Activated CD4-positive, alpha-beta T cell treated with anti-CD3 and anti-CD28 coated beads, Interleukin-2, amount 10 ng/mL, durations not matched to agents 7 days and 5 days (primary cell): ENCODE data around the gene UQCRQ. TPM values are rescaled to one million over a fixed set of nuclear protein-coding genes. Genes with fewer than 3 reads are reported as not detected.
"Not testable (repeated sequence)": the region's sequence is repeated elsewhere in the genome, so short reads cannot be mapped to it uniquely, and the experiment has no call there.

ENCODE experiments used
- CTCF ChIA-PET: fragments of 350-600 bp; sonication (Branson Sonifier 250); formaldehyde crosslinking; loops from one replicate; lab custom pipeline; 2021; ENCODE audit warnings: antibody characterized with exemption; lab: Charles Lee
- POLR2A ChIA-PET: fragments of 350-600 bp; sonication (Branson Sonifier 250); formaldehyde crosslinking; loops from one replicate; lab custom pipeline; 2021; ENCODE audit warnings: antibody characterized with exemption; lab: Charles Lee
- DNase-seq: peaks from one replicate; pipeline ENCODE4 v3.0.0-alpha.2; 2020
- H3K27ac Mint-ChIP-seq: one replicate; pipeline ENCODE4 v1.8.0; 2021; ENCODE audit warnings: mild to moderate bottlenecking, moderate library complexity, mixed read lengths
- H3K27me3 Mint-ChIP-seq: one replicate; pipeline ENCODE4 v1.8.0; 2021; ENCODE audit warnings: mixed read lengths
- H3K36me3 Mint-ChIP-seq: one replicate; pipeline ENCODE4 v1.8.0; 2021; ENCODE audit warnings: low read depth, mixed read lengths
- H3K4me1 Mint-ChIP-seq: one replicate; pipeline ENCODE4 v1.8.0; 2021; ENCODE audit warnings: mixed read lengths
- H3K4me3 Mint-ChIP-seq: one replicate; pipeline ENCODE4 v1.8.0; 2021; ENCODE audit warnings: mild to moderate bottlenecking, moderate library complexity, mixed read lengths
- H3K9me3 Mint-ChIP-seq: one replicate; pipeline ENCODE4 v1.8.0; 2021; ENCODE audit warnings: mixed read lengths
- total RNA-seq, 2 experiments: library from RNA; stranded (reverse); gene quantifications; one replicate each; pipeline ENCODE4 v1.2.3, GENCODE V29; 2021

Gene UQCRQ
- total RNA-seq, 2 experiments from 2014 or later = 304 to 328 TPM

- H3K4me3 Mint-ChIP-seq = no peak overlapping the region
- ChIA-PET POLR2A (no interaction called here), CTCF (interaction anchor here (1.1 kb wide), 1 partner anchor 14 kb away, joined by 3 read pairs; no protein-coding TSS in a partner anchor)
- no peak for DNase-seq
- no peak overlapping the region for H3K27ac Mint-ChIP-seq
- no peaks in the 10 kb centered on the region for H3K27me3 Mint-ChIP-seq
- no peaks in the 10 kb centered on the region for H3K36me3 Mint-ChIP-seq
- no peaks in the 10 kb centered on the region for H3K4me1 Mint-ChIP-seq
- no peaks in the 10 kb centered on the region for H3K9me3 Mint-ChIP-seq
Measured at GRCh38 chr5:132838516-132839282, 27.7 kb upstream of the UQCRQ start.

- Mint-ChIP-seq H3K36me3 (no peaks in the 10 kb centered on the region), H3K9me3 (no peaks in the 10 kb centered on the region), H3K4me3 (no peak overlapping the region), H3K4me1 (no peaks in the 10 kb centered on the region), H3K27me3 (no peaks in the 10 kb centered on the region), H3K27ac (no peak overlapping the region)
- CTCF ChIA-PET = interaction anchor here (1.1 kb wide), 1 partner anchor 15 kb away, joined by 3 read pairs; no protein-coding TSS in a partner anchor
- POLR2A ChIA-PET = no interaction called here
- DNase-seq = no peak
Measured at GRCh38 chr5:132839426-132840301, 26.8 kb upstream of the UQCRQ start.

- CTCF ChIA-PET = no interaction called here
- POLR2A ChIA-PET = no interaction called here
- Mint-ChIP-seq H3K9me3 (no peaks in the 10 kb centered on the region), H3K4me3 (no peak overlapping the region), H3K4me1 (no peaks in the 10 kb centered on the region), H3K36me3 (no peaks in the 10 kb centered on the region), H3K27ac (no peak overlapping the region), H3K27me3 (no peaks in the 10 kb centered on the region)
- DNase-seq = no peak
Measured at GRCh38 chr5:132840313-132840712, 26.1 kb upstream of the UQCRQ start.

- CTCF ChIA-PET = no interaction called here
Measured at GRCh38 chr5:132840896-132841295, 25.5 kb upstream of the UQCRQ start.

GRCh38 chr5:132841305-132841704, 25.1 kb upstream of the UQCRQ start:
- no peaks in the 10 kb centered on the region for H3K9me3 Mint-ChIP-seq
- no peaks in the 10 kb centered on the region for H3K36me3 Mint-ChIP-seq
- H3K4me3 Mint-ChIP-seq = no peak overlapping the region
- no peak overlapping the region for H3K27ac Mint-ChIP-seq
- no peaks in the 10 kb centered on the region for H3K4me1 Mint-ChIP-seq
- DNase-seq = no peak
- CTCF ChIA-PET = no interaction called here
- POLR2A ChIA-PET = no interaction called here
- H3K27me3 Mint-ChIP-seq = no peaks in the 10 kb centered on the region

More at GRCh38 chr5:132840896-132841295, 25.5 kb upstream of the UQCRQ start:
- DNase-seq = no peak
- Mint-ChIP-seq H3K36me3 (no peaks in the 10 kb centered on the region), H3K27me3 (no peaks in the 10 kb centered on the region), H3K27ac (no peak overlapping the region), H3K4me3 (no peak overlapping the region), H3K9me3 (no peaks in the 10 kb centered on the region), H3K4me1 (no peaks in the 10 kb centered on the region)
- POLR2A ChIA-PET = no interaction called here

GRCh38 chr5:132848270-132848669, 18.2 kb upstream of the UQCRQ start:
- POLR2A ChIA-PET = no interaction called here
- CTCF ChIA-PET = no interaction called here

GRCh38 chr5:132849347-132849746, 17.1 kb upstream of the UQCRQ start:
- no peak overlapping the region for H3K4me3 Mint-ChIP-seq
- H3K27me3 Mint-ChIP-seq = no peaks in the 10 kb centered on the region
- no peaks in the 10 kb centered on the region for H3K36me3 Mint-ChIP-seq
- H3K27ac Mint-ChIP-seq = no peak overlapping the region
- peaks cover 4% of the 10 kb centered on the region for H3K4me1 Mint-ChIP-seq
- H3K9me3 Mint-ChIP-seq = no peaks in the 10 kb centered on the region
- DNase-seq = no peak
- ChIA-PET POLR2A (no interaction called here), CTCF (interaction anchor here (1.3 kb wide), 1 partner anchor 29 kb away, joined by 3 read pairs; no protein-coding TSS in a partner anchor)

More at GRCh38 chr5:132848270-132848669, 18.2 kb upstream of the UQCRQ start:
- H3K4me3 Mint-ChIP-seq = no peak overlapping the region
- no peak for DNase-seq
- H3K27ac Mint-ChIP-seq = no peak overlapping the region
- H3K27me3 Mint-ChIP-seq = no peaks in the 10 kb centered on the region
- no peaks in the 10 kb centered on the region for H3K36me3 Mint-ChIP-seq
- no peaks in the 10 kb centered on the region for H3K9me3 Mint-ChIP-seq
- H3K4me1 Mint-ChIP-seq = no peaks in the 10 kb centered on the region

GRCh38 chr5:132850066-132850465, 16.4 kb upstream of the UQCRQ start:
- Mint-ChIP-seq H3K36me3 (no peaks in the 10 kb centered on the region), H3K27me3 (no peaks in the 10 kb centered on the region)
- POLR2A ChIA-PET = no interaction called here

GRCh38 chr5:132853323-132853722, 13.1 kb upstream of the UQCRQ start:
- no peak overlapping the region for H3K27ac Mint-ChIP-seq
- no peaks in the 10 kb centered on the region for H3K36me3 Mint-ChIP-seq
- H3K4me3 Mint-ChIP-seq = no peak overlapping the region
- POLR2A ChIA-PET = no interaction called here
- CTCF ChIA-PET = interaction anchor here (1.0 to 3.7 kb wide), 4 partner anchors 12 to 23 kb away, joined by 3 to 24 read pairs (median 4); partner anchors contain the start of genes GDF9, SHROOM1 and UQCRQ
- H3K4me1 Mint-ChIP-seq = peaks cover 4% of the 10 kb centered on the region
- H3K27me3 Mint-ChIP-seq = peaks cover 4% of the 10 kb centered on the region
- no peaks in the 10 kb centered on the region for H3K9me3 Mint-ChIP-seq
- no peak for DNase-seq

More at GRCh38 chr5:132850066-132850465, 16.4 kb upstream of the UQCRQ start:
- Mint-ChIP-seq H3K9me3 (no peaks in the 10 kb centered on the region), H3K27ac (no peak overlapping the region), H3K4me1 (peaks cover 4% of the 10 kb centered on the region), H3K4me3 (no peak overlapping the region)
- CTCF ChIA-PET = no interaction called here
- no peak for DNase-seq

GRCh38 chr5:132853790-132854189, 12.7 kb upstream of the UQCRQ start:
- Mint-ChIP-seq H3K27ac (no peak overlapping the region), H3K9me3 (no peaks in the 10 kb centered on the region), H3K4me1 (peaks cover 4% of the 10 kb centered on the region), H3K27me3 (peaks cover 4% of the 10 kb centered on the region), H3K4me3 (no peak overlapping the region), H3K36me3 (no peaks in the 10 kb centered on the region)
- POLR2A ChIA-PET = no interaction called here
- DNase-seq = no peak
- CTCF ChIA-PET = interaction anchor here (1.0 to 3.7 kb wide), 4 partner anchors 11 to 24 kb away, joined by 3 to 24 read pairs (median 4); partner anchors contain the start of genes GDF9, SHROOM1 and UQCRQ

GRCh38 chr5:132854301-132854700, 12.1 kb upstream of the UQCRQ start:
- Mint-ChIP-seq H3K4me3 (no peak overlapping the region), H3K27me3 (peaks cover 4% of the 10 kb centered on the region), H3K36me3 (no peaks in the 10 kb centered on the region), H3K27ac (no peak overlapping the region), H3K9me3 (no peaks in the 10 kb centered on the region), H3K4me1 (peaks cover 4% of the 10 kb centered on the region)
- ChIA-PET POLR2A (no interaction called here), CTCF (interaction anchor here (1.0 to 3.7 kb wide), 5 partner anchors 9 to 24 kb away, joined by 3 to 24 read pairs (median 4); partner anchors contain the start of genes GDF9, SHROOM1 and UQCRQ)
- no peak for DNase-seq

GRCh38 chr5:132854992-132855391, 11.4 kb upstream of the UQCRQ start:
- CTCF ChIA-PET = interaction anchor here (1.6 to 3.7 kb wide), 3 partner anchors 10 to 25 kb away, joined by 3 to 24 read pairs (median 4); partner anchors contain the start of genes GDF9, SHROOM1 and UQCRQ
- H3K27ac Mint-ChIP-seq, H3K36me3 Mint-ChIP-seq, DNase-seq, H3K4me3 Mint-ChIP-seq, H3K27me3 Mint-ChIP-seq, H3K4me1 Mint-ChIP-seq, POLR2A ChIA-PET, H3K9me3 Mint-ChIP-seq: not testable (repeated sequence)
